ENCODE measurements around the gene VPS18.

DNA sequence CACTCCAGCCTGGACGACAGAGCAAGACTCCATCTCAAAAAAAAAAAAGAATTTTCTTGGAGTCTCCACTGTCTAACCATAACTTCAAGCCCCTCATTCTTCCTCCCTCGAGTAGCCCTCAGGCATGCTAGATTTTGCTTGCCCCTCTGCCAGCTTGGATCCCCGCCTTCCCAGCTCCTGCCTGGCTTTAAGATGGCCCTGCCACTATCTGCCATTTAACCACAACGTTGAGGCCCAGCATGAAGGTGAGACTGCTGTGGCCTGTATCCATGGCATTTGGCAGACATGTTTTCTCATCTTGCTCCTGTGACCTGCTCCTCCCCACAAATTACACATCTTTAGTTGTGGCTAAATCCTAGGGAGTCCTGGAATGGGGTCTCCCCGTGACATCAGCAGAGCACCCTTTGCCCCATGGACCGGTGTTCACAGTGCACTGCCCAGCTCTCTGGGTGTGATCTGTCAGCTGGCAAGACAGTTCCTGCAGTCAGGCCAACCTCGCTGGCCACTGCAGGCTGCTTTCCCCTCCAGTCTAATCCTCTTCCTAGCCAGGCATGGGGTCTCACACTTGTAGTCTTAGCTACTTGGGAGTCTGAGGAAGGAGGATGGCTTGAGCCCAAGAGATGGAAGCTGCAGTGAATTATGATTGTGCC lies 10.4 kb downstream of the VPS18 start:
- TF ChIP-seq, protein P1, sequence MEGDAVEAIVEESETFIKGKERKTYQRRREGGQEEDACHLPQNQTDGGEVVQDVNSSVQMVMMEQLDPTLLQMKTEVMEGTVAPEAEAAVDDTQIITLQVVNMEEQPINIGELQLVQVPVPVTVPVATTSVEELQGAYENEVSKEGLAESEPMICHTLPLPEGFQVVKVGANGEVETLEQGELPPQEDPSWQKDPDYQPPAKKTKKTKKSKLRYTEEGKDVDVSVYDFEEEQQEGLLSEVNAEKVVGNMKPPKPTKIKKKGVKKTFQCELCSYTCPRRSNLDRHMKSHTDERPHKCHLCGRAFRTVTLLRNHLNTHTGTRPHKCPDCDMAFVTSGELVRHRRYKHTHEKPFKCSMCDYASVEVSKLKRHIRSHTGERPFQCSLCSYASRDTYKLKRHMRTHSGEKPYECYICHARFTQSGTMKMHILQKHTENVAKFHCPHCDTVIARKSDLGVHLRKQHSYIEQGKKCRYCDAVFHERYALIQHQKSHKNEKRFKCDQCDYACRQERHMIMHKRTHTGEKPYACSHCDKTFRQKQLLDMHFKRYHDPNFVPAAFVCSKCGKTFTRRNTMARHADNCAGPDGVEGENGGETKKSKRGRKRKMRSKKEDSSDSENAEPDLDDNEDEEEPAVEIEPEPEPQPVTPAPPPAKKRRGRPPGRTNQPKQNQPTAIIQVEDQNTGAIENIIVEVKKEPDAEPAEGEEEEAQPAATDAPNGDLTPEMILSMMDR (IDR thresholded peaks at IDR 0.05; ENCODE audit: insufficient read depth, low read length, poor library complexity, severe bottlenecking) = no peak
- TF ChIP-seq EZH2phosphoT487 (conservative IDR thresholded peaks at IDR 0.05; ENCODE audit: low read length) = no peak
